Hematopoietic multipotent progenitor cell treated with erythropoietin and hydrocortisone succinate and interleukin-3 and kit ligand, for 17 days (in vitro differentiated cells): ENCODE results near the gene ADAD2.
A peak's percentile ranks its signal among the peaks of the same experiment; 100 is the strongest.

Source experiments
- DNase-seq: peaks from one replicate; pipeline ENCODE4 v3.0.0-alpha.2; 2015; ENCODE audit warnings: low spot score

ADAD2 gene

GRCh38 chr16:84190731-84191388, at the start of gene ADAD2:
Gene ADAD2, plus strand, starts transcription at chr16:84191157. Its CDS starts 74 bp downstream, at chr16:84191231.
- DNase-seq, result no peak

GRCh38 chr16:84143081-84143480, 47.9 kb upstream of the ADAD2 start:
- DNase-seq, result no peak

GRCh38 chr16:84143784-84144199, 47.2 kb upstream of the ADAD2 start:
- DNase-seq, result no peak

GRCh38 chr16:84144209-84144858, 46.6 kb upstream of the ADAD2 start:
- peak; percentile 8 for DNase-seq

GRCh38 chr16:84144859-84145639, 45.9 kb upstream of the ADAD2 start, which contains the start of the genes DNAAF1 and HSDL1:
Gene DNAAF1, plus strand, starts transcription at chr16:84145308. Its CDS starts 133 bp downstream, at chr16:84145441.
Gene HSDL1, minus strand, starts transcription at chr16:84145177. Its CDS starts 13,856 bp downstream, at chr16:84131321.
- peak; percentile 93 for DNase-seq

GRCh38 chr16:84150926-84151325, 40.0 kb upstream of the ADAD2 start:
- no peak for DNase-seq

- DNase-seq, result no peak
Observed at GRCh38 chr16:84153660-84154214, 37.2 kb upstream of the ADAD2 start.

GRCh38 chr16:84155226-84155625, 35.7 kb upstream of the ADAD2 start:
- no peak for DNase-seq

- no peak for DNase-seq
Observed at GRCh38 chr16:84155771-84156170, 35.2 kb upstream of the ADAD2 start.

GRCh38 chr16:84156342-84156784, 34.6 kb upstream of the ADAD2 start:
- DNase-seq, result no peak

- DNase-seq, result no peak
Observed at GRCh38 chr16:84159007-84159406, 31.9 kb upstream of the ADAD2 start.

GRCh38 chr16:84159800-84160199, 31.2 kb upstream of the ADAD2 start:
- DNase-seq, result no peak

- DNase-seq, result no peak
Observed at GRCh38 chr16:84161037-84161436, 29.9 kb upstream of the ADAD2 start.

GRCh38 chr16:84161801-84162200, 29.2 kb upstream of the ADAD2 start:
- DNase-seq, result no peak

GRCh38 chr16:84165746-84166145, 25.2 kb upstream of the ADAD2 start:
- DNase-seq, result no peak

- DNase-seq, result no peak
Observed at GRCh38 chr16:84166796-84167695, 23.9 kb upstream of the ADAD2 start.

GRCh38 chr16:84169765-84170310, 21.1 kb upstream of the ADAD2 start:
- no peak for DNase-seq

- DNase-seq, result no peak
Observed at GRCh38 chr16:84174396-84174795, 16.6 kb upstream of the ADAD2 start.

- DNase-seq, result peak; percentile 14
Observed at GRCh38 chr16:84175350-84176081, 15.4 kb upstream of the ADAD2 start.
